Measurements from ENCODE around the gene FRRS1.

Gene FRRS1

GRCh38 chr1:99685516-99686180 is 80.8 kb downstream of the FRRS1 start:
- DNase-seq, result peak in 8 of 10 donors; percentile 23 to 86 (median 54)
- intact Hi-C loops (cut with DNase I), result no loop called here

- DNase-seq, result no peak
- intact Hi-C loops (cut with DNase I), result no loop called here
These were observed 84.1 kb downstream of the FRRS1 start for GRCh38 chr1:99682291-99682751.

- DNase-seq, result no peak
- intact Hi-C loops (cut with DNase I), result no loop called here
These were observed 84.9 kb downstream of the FRRS1 start for GRCh38 chr1:99681583-99681982.

GRCh38 chr1:99680270-99680669 is 86.2 kb downstream of the FRRS1 start:
- intact Hi-C loops (cut with DNase I), result no loop called here
- no peak for DNase-seq

- intact Hi-C loops (cut with DNase I), result no loop called here
- no peak for DNase-seq
These were observed 89.0 kb downstream of the FRRS1 start for GRCh38 chr1:99677416-99677815.

GRCh38 chr1:99676876-99677275 is 89.6 kb downstream of the FRRS1 start:
- no peak for DNase-seq
- intact Hi-C loops (cut with DNase I), result no loop called here

- intact Hi-C loops (cut with DNase I), result no loop called here
- DNase-seq, result no peak
These were observed 90.4 kb downstream of the FRRS1 start for GRCh38 chr1:99675994-99676393.

GRCh38 chr1:99675292-99675691 is 91.1 kb downstream of the FRRS1 start:
- intact Hi-C loops (cut with DNase I), result no loop called here
- DNase-seq, result no peak

GRCh38 chr1:99674115-99675064 is 92.0 kb downstream of the FRRS1 start:
- no peak for DNase-seq
- intact Hi-C loops (cut with DNase I), result no loop called here

GRCh38 chr1:99673315-99673714 is 93.1 kb downstream of the FRRS1 start:
- no peak for DNase-seq
- intact Hi-C loops (cut with DNase I), result no loop called here

GRCh38 chr1:99672530-99673213 is 93.8 kb downstream of the FRRS1 start:
- no peak for DNase-seq
- intact Hi-C loops (cut with DNase I), result no loop called here

- intact Hi-C loops (cut with DNase I), result no loop called here
- DNase-seq, result no peak
These were observed 94.4 kb downstream of the FRRS1 start for GRCh38 chr1:99672038-99672437.

- intact Hi-C loops (cut with DNase I), result no loop called here
- no peak for DNase-seq
These were observed 95.9 kb downstream of the FRRS1 start for GRCh38 chr1:99670583-99670982.

- DNase-seq, result no peak
- intact Hi-C loops (cut with DNase I), result no loop called here
These were observed 96.6 kb downstream of the FRRS1 start for GRCh38 chr1:99669821-99670220.

- intact Hi-C loops (cut with DNase I), result no loop called here
These were observed 97.1 kb downstream of the FRRS1 start for GRCh38 chr1:99669376-99669775.

GRCh38 chr1:99665212-99665611 is 101.2 kb downstream of the FRRS1 start:
- intact Hi-C loops (cut with DNase I), result no loop called here
- DNase-seq, result no peak

More at GRCh38 chr1:99669376-99669775, 97.1 kb downstream of the FRRS1 start:
- no peak for DNase-seq

GRCh38 chr1:99663501-99663900 is 102.9 kb downstream of the FRRS1 start:
- no peak for DNase-seq
- intact Hi-C loops (cut with DNase I), result no loop called here

GRCh38 chr1:99662539-99663080 is 103.8 kb downstream of the FRRS1 start:
- intact Hi-C loops (cut with DNase I), result no loop called here
- DNase-seq, result no peak

- intact Hi-C loops (cut with DNase I), result no loop called here
- no peak for DNase-seq
These were observed 104.7 kb downstream of the FRRS1 start for GRCh38 chr1:99661780-99662179.

GRCh38 chr1:99660496-99660895 is 105.9 kb downstream of the FRRS1 start:
- intact Hi-C loops (cut with DNase I), result no loop called here
- DNase-seq, result no peak

- intact Hi-C loops (cut with DNase I), result no loop called here
- no peak for DNase-seq
These were observed 106.7 kb downstream of the FRRS1 start for GRCh38 chr1:99659755-99660210.

Data from posterior cingulate gyrus (tissue), 11 donors.